ENCODE results near the gene ANHX. TPM values are rescaled to one million over a fixed set of nuclear protein-coding genes. Genes with fewer than 3 reads are reported as not detected.
A peak's percentile ranks its signal among the peaks of the same experiment; 100 is the strongest.

ANHX gene
- total RNA-seq, 1 donor from 2014 or later: not detected

DNA sequence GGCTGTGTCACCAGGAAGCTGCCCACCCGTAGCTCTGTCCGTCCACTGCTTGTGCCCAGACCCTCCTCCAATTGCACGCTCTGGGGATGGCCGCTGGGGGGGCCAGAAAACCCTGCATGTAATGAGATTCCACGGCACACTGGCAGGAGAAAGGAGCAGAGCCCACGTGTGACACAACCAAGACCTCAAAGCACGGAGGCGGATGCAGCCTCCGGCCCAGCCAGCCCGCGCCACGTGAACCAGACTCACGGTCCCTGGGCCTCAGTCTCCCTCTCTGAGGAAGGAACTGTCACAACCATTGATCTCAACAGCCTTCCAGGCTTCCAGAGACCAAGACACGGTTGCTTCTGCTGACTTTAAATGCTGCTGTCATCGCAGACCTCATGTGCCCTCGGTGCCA lies 14.4 kb downstream of the ANHX start:
- TF ChIP-seq, protein P1, sequence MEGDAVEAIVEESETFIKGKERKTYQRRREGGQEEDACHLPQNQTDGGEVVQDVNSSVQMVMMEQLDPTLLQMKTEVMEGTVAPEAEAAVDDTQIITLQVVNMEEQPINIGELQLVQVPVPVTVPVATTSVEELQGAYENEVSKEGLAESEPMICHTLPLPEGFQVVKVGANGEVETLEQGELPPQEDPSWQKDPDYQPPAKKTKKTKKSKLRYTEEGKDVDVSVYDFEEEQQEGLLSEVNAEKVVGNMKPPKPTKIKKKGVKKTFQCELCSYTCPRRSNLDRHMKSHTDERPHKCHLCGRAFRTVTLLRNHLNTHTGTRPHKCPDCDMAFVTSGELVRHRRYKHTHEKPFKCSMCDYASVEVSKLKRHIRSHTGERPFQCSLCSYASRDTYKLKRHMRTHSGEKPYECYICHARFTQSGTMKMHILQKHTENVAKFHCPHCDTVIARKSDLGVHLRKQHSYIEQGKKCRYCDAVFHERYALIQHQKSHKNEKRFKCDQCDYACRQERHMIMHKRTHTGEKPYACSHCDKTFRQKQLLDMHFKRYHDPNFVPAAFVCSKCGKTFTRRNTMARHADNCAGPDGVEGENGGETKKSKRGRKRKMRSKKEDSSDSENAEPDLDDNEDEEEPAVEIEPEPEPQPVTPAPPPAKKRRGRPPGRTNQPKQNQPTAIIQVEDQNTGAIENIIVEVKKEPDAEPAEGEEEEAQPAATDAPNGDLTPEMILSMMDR (IDR thresholded peaks at IDR 0.05; ENCODE audit: unreplicated experiment): no peak
- no peak for DNase-seq (ENCODE audit: low spot score)
- H3K9me3 Mint-ChIP-seq (ENCODE audit: unreplicated experiment): peaks cover 50% of the 10 kb centered on the region
- no peaks in the 10 kb centered on the region for H3K4me1 Mint-ChIP-seq (ENCODE audit: unreplicated experiment)
- no peak overlapping the region for H3K27ac Mint-ChIP-seq (ENCODE audit: unreplicated experiment)
- H3K36me3 Mint-ChIP-seq (ENCODE audit: low read depth, unreplicated experiment): peaks cover 21% of the 10 kb centered on the region
- no peak overlapping the region for H3K4me3 Mint-ChIP-seq (ENCODE audit: unreplicated experiment)
- peaks cover 27% of the 10 kb centered on the region for H3K27me3 Mint-ChIP-seq (ENCODE audit: unreplicated experiment)

GRCh38 chr12:133220521-133220920 lies 15.2 kb downstream of the ANHX start:
- H3K36me3 Mint-ChIP-seq (ENCODE audit: low read depth, unreplicated experiment): peaks cover 21% of the 10 kb centered on the region
- H3K9me3 Mint-ChIP-seq (ENCODE audit: unreplicated experiment): peaks cover 48% of the 10 kb centered on the region
- no peak overlapping the region for H3K27ac Mint-ChIP-seq (ENCODE audit: unreplicated experiment)
- H3K4me1 Mint-ChIP-seq (ENCODE audit: unreplicated experiment): no peaks in the 10 kb centered on the region
- peaks cover 27% of the 10 kb centered on the region for H3K27me3 Mint-ChIP-seq (ENCODE audit: unreplicated experiment)
- no peak for DNase-seq (ENCODE audit: low spot score)
- H3K4me3 Mint-ChIP-seq (ENCODE audit: unreplicated experiment): no peak overlapping the region
- TF ChIP-seq, protein P1 (IDR thresholded peaks at IDR 0.05; ENCODE audit: unreplicated experiment): no peak

GRCh38 chr12:133217219-133217618 lies 18.5 kb downstream of the ANHX start:
- Mint-ChIP-seq H3K4me3 (ENCODE audit: unreplicated experiment) (no peak overlapping the region), H3K27me3 (ENCODE audit: unreplicated experiment) (peaks cover 30% of the 10 kb centered on the region), H3K27ac (ENCODE audit: unreplicated experiment) (no peak overlapping the region), H3K9me3 (ENCODE audit: unreplicated experiment) (peaks cover 43% of the 10 kb centered on the region), H3K4me1 (ENCODE audit: unreplicated experiment) (no peaks in the 10 kb centered on the region), H3K36me3 (ENCODE audit: low read depth, unreplicated experiment) (peaks cover 21% of the 10 kb centered on the region)
- no peak for DNase-seq (ENCODE audit: low spot score)
- TF ChIP-seq, protein P1 (IDR thresholded peaks at IDR 0.05; ENCODE audit: unreplicated experiment): no peak

DNA sequence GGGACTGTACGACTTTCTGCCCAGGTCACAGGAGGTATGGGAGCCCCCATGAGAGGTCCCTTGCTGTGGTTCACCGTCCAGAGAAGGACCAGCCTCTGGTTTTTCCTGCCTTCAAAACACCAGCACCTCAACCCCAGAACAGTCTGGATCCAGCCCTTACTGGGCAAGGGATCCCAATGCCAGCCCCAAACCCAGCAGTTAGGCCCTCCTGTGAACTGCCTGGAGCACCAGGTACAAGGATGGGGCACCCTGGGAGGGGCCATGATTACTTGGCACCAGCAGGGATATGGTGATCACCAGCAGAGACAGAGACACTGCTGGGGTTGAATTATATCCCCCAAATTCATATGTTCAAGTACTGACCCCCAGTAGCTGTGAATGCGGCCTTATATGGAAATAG lies 20.0 kb downstream of the ANHX start:
- no peak overlapping the region for H3K27ac Mint-ChIP-seq (ENCODE audit: unreplicated experiment)
- TF ChIP-seq, protein P1 (IDR thresholded peaks at IDR 0.05; ENCODE audit: unreplicated experiment): no peak
- no peaks in the 10 kb centered on the region for H3K4me1 Mint-ChIP-seq (ENCODE audit: unreplicated experiment)
- peaks cover 27% of the 10 kb centered on the region for H3K27me3 Mint-ChIP-seq (ENCODE audit: unreplicated experiment)
- peaks cover 24% of the 10 kb centered on the region for H3K36me3 Mint-ChIP-seq (ENCODE audit: low read depth, unreplicated experiment)
- DNase-seq (ENCODE audit: low spot score): no peak
- H3K4me3 Mint-ChIP-seq (ENCODE audit: unreplicated experiment): no peak overlapping the region
- peaks cover 41% of the 10 kb centered on the region for H3K9me3 Mint-ChIP-seq (ENCODE audit: unreplicated experiment)

DNA sequence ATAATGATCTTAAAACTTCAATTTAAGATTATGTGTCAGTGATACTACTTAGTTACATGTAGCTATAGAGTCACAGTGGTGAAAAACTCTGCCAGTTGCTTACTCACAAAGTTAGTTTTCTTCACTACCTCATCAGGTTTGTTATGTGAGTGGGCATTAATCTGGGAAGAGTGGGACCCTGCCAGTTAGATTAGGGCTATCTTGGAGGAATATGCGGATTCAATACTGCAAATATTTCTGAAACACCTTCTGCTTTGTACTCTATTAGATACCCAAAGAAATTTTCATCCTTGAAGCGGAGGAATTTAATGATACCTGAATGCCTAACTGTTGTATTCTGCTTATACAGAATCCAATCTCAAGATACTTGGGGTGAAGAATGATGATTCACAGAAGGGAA lies 29.3 kb downstream of the ANHX start:
- no peak for DNase-seq (ENCODE audit: low spot score)
- Mint-ChIP-seq H3K4me3 (ENCODE audit: unreplicated experiment) (peak overlapping the region; percentile 31), H3K27ac (ENCODE audit: unreplicated experiment) (no peak overlapping the region), H3K4me1 (ENCODE audit: unreplicated experiment) (no peaks in the 10 kb centered on the region), H3K27me3 (ENCODE audit: unreplicated experiment) (peaks cover 17% of the 10 kb centered on the region), H3K9me3 (ENCODE audit: unreplicated experiment) (peaks cover 59% of the 10 kb centered on the region), H3K36me3 (ENCODE audit: low read depth, unreplicated experiment) (peaks cover 58% of the 10 kb centered on the region)
- TF ChIP-seq, protein P1 (IDR thresholded peaks at IDR 0.05; ENCODE audit: unreplicated experiment): no peak

All from endothelial cell (in vitro differentiated cells).